Muscle of back (tissue), 11 donors: ENCODE measurements around the gene RPTOR. TPM values are rescaled to one million over a fixed set of nuclear protein-coding genes. Genes with fewer than 3 reads are reported as not detected.

Source experiments
- DNase-seq, 3 donors: peaks; one replicate each; pipeline versions ENCODE4 v3.0.0 to v3.0.0-alpha.2; 2013
- polyA plus RNA-seq, 10 donors: library from polyadenylated mRNA; unstranded; fragments of 120-200 nt; gene quantifications; one replicate each; pipeline ENCODE4 v1.2.1, GENCODE V29; 2013; ENCODE audit not compliant: insufficient read length in 10 of 10

RPTOR gene
- polyA plus RNA-seq, 10 donors, result 18.8 to 24.3 (median 21.2) TPM

DNA sequence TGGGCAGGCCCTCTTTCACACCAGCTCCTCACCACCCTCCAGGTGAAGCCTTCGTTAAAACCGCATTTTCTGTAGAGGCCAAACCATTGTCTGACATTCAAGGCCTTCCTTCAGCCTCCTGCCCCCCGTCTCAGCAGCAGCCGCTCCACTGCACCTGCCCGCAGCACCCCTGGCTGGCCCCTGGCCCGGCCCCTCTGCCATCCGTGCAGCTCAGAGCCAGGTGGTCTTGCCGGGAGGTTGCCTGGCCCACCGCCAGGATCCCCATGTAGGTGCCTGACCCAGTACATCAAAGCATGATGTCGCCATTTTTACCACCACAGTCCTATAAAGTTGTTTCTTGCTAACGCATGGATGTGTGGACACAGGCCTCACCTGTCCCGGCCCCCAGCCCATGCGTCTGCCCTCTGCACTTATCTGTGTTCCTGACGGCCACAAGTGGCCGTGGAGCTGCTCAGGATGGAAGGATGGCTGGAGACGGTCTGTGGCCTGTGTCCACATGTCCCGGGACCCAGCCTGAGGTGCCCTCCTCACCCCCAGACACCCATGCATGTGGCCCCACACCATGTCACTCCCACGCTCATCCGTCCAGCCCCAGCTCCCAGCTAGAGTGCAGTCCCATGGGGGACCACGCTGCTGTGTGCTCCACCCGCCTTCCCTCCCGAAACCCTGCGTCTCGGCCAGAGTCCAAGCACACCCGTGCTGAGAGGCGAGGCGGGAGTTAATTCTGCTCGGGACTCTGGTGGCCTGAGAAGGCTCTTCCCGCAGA is 357.7 kb downstream of the RPTOR start:
- DNase-seq, result no peak

DNA sequence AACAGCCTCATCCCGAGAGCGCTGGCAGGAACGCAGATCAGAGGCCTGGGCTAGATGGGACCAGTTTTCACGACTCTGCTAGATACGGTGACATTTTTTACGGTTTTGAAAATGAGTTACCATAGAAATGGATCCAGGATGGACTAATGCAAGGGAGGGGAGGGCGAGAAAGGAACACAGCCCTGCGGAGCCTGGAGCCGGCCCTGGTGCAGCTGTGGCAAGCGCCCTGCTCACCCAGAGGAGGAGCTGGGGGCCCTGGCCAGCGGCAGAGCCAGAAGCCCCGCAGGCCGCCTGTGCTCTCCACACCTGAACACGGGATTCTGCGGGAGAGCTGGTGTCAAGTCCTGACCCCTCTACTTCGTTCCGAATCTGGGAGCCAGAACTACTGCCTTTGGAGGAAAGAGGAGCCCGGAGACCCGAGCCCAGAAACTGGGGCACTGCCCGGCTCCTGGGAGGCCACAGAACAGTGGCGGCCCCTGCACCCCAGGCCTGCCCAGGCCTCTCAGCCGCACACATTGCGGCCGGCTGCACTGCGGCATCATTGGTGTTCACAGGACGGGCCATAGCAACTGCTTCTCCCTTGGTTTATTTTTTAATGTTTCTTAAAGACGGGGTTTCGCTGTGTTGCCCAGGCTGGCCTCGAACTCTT is 358.4 kb downstream of the RPTOR start:
- DNase-seq, result no peak

DNA sequence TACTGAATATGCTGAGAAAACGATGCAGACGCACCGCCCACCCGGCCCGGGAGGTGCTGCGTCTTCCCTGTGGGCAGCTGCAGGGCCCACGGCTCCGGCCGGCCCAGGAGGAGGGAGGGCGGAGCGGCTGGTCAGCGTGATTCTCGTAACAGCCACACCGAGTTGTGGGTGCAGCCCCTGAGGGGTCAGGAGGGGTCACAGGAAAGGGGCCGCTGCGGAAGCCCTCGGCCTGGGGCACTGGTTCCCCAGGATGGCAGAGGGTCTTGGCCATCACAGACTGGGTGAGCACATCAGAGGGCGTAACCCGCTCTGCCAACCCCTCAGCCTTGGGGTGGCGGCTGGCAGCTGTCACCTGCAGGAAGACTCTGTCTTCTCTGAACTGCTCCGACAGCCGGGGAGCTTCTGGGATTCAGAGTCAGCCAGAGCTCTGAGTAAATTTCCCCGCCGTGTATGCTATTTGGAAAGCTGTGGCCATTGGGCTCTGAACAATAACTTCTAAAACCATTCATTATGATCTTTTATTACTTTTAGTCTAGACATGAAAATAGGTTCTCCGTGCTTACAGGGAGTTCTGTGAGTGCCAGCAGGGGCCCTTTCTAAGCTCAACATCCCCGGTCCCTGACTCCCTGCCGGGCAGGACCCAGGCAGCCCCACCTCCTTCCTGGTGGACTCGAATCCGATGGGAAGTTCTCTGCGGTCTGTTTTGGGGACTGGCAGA is 359.6 kb downstream of the RPTOR start:
- no peak for DNase-seq

DNA sequence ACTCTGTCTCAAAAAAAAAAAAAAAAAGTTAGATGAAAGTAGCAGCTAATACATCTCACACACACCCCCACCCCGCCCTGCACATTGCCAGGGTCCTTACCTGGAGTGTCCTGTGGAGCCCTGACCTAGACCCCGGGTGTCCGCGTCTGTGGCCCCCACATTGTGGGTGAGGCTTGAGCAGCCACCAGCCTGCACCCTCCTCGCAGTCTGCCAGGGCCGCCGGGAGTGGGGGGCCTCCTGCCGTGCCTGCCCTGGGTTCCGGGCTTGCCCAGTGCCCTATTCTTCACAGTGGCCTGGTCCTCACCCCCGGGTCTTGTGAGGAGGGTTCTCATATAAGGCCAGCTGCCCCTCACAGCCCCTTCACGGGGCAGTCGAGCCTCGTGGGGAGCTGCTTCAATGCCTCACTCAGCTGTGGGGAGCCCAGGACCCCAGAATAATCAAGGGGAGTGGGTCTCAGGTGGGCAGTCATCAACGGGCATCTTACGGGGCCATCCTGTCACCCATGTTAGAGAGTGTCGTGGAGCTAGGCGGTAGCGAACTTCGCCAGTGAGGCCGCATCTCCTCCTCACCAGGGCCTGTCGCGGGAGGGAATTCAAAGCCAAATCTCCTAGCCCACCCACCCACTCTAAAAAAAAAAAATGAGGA is 361.1 kb downstream of the RPTOR start:
- DNase-seq, result no peak

DNA sequence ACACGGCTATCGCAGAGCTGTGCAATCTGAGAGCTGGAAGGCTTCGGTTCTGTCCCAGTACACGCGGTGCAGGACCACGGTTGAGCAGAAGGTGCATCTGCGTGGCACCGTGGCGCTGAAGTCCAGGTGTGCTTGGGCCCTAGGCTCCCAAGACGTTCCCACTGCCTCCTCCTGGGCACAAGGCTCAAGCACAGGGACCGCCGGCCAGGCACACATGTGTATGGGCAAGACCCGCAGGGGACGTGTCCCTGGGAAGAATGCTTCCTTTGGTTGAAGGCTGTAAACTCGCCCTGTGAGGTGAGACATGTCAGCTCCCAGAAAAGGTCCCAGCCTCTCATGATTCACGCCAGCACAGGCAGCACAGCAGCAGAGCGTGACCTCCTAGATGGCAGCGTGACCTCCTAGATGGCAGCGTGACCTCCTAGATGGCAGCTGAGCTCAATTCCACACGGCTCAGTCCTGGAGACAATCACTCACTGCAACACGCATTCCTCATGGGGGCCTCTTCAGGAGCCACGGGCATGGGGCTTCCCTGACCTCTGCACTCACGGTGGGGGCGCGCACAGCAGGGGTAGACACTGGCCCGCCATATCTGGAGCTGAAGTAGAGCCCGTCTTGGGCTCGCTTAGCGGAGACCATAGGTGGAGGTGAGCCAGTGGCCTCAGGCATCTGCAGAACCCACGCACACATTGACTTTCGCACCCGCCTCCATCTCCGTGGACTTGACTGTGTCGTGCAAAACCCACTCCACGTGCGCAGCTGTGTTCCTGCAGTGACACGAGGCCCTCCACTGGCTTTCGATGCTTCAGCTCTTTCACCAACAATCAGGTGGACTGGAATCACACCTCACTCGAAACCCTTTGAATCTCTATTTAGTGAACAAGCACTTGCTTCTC is 362.0 kb downstream of the RPTOR start:
- DNase-seq, result no peak

DNA sequence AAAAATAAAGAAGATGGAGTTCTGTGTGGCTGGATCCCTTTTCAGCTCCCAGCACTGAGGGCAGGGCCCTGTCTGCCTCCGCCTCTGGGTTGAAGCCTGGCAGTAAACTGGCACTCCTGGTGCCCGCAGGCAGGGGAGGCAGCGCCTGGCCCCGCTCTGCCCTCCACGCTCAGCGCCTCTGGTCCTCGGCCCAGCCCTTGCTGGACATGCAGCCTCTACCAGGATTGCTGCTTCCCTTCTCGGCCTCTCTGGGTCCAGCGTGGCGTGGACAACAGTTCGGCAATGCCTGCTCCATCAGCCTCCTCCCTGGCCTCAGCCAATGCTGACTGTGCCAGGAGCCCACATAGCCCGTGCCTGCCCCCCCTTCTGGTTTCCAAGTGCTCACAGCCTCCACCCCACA is 362.6 kb downstream of the RPTOR start:
- DNase-seq, result no peak

DNA sequence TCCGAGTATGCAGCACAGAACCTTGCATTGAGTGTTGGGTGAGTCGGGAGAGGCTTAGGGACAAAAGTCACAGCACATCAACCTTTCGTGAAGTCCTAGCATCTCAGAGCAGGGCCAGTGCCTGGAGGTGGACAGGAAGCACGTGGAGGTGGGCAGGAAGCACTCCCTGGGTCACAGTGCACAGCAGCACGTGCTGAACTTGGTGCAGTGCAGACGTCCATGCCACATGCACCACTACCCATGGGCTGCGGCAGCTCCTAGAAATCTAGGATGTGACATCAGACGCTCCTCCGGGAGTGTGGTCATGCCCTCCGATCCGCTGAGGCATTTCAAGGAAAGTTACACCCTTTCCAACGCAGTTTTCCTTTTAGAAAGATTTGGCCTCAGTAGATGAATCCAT is 363.6 kb downstream of the RPTOR start:
- DNase-seq, result no peak

DNA sequence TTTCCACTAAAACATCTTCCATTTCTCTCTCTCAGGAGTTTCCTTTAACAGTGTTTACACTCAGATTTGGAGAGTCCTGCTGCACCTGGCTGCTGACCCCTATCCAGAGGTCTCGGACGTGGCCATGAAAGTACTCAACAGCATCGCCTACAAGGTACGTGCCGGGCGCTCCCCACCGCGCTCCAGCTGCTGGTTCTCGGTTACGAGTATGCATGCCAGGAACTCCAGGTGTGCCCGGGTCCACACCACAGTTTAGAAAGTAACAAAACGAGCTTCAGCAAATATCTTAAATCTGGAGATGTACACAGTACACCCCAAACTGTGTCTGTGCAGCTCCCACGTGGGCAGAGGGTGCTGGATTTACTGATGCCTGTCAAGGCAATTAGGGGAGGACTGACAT is 364.1 kb downstream of the RPTOR start:
- no peak for DNase-seq

DNA sequence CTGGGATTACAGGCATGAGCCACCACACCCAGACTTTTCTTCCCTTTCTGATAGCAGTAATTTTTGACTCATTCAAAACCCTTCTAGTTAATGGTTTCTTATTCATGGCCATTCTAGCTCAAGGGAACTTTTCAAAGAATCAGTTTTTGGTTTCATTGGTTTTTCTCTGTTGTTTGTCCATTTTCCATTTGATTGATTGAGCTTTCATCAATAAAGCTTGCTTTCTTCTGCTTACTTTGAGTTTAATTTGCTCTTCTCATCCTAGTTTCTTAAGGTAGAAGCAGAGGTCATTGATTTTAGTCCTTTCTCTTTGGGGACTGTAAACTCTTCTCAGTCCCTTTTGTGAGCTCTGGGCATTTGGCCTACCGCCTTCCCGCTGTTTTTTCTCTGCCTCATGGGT is 365.0 kb downstream of the RPTOR start:
- DNase-seq, result no peak

DNA sequence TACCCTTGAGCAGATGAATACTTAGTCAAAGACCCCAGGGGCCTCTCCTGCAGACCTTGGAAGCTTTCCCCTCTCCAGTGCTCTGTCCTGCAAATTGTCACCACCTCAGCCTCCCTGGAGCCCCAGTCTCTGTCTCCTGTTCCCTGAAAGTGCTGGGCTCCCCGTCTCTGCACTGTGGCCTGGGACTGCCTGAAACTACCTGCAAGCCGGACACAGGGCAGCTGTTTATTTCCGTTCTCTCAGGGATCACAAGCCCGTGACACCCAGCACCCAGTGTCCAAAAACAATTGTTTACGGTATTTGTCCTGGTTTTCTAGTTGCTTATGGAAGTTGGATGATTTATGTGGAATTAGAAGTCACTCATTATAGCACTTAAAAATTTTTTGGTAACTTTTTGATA is 365.4 kb downstream of the RPTOR start:
- DNase-seq, result no peak

DNA sequence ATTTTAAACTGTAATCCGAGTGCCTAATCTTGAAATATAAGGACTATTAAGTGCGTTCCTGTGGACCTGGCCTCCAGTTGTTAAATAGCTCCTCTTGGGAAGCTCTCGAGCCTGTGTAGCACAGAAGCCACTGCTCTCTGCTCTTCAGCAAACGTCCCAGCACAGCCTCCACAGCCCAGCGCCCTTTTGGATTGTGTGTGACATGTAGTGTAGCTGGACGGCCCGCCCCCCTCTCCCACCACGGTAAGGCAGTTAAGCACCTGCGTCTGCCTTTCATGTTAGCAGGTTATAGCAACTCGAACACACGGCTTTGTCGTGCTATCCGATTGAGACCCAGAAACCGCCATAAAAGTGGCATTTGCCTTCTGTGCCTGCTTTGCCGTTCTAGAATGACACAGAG is 367.8 kb downstream of the RPTOR start:
- DNase-seq, result no peak

DNA sequence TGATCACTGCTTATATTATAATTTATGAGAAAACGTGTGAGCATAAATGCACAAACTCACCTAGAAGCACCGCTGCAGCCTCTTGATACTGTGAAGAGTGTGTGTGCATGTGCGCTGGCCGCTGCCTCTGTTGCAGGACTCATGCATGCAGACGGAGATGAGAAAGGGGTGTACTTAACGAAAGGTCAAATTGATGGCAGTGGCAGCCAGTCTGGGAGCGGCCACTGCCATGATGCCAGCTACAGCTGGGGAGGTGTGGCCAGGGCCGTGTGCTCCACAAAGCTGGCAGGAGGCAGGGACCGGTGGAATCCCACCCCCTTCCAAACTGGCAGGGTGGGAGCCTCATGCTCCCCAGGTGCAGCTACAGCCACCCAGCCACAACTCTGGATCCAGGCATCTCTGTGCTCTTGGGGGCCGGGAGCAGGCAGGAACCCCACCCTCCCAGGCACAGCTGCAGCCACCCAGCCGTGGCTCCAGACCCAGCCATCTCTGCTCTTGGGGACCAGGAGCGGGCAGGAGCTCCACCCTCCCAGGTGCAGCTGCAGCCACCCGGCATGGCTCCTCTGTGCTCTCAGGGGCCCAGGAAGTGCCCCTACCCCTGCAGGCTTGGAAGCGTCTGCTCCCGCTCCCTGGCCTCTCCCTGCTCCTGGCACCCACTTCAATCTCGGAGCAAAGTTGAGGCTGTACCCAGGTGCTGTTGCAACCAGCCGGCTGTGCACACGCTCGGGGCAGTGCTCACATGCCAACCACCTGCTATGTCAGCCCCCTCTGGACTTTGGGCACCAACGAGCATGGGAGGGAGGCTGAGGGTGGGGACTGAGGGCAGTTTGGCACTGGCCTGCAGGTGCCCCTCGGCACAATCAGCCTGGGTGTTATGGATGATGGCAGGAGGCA is 369.5 kb downstream of the RPTOR start:
- DNase-seq, result no peak

DNA sequence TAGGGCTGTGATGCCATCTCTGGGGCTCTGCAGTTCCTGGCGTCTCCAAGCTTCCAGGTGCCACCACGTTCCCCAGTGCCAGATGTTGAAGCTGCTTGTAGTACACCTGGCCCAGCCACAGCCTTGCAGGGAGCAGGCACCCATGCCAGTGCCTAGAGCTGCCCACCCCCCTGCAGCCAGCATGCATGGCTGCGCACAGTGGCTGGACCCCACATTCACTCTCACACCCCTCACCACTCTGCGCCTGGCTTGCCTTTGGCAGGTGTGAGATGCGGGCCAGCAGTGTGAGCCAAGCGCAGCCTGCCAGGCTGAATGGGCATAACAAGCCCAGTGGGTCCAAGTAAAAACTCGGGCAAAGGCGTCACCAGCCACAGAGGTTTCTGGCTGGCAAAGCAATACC is 371.6 kb downstream of the RPTOR start:
- no peak for DNase-seq

DNA sequence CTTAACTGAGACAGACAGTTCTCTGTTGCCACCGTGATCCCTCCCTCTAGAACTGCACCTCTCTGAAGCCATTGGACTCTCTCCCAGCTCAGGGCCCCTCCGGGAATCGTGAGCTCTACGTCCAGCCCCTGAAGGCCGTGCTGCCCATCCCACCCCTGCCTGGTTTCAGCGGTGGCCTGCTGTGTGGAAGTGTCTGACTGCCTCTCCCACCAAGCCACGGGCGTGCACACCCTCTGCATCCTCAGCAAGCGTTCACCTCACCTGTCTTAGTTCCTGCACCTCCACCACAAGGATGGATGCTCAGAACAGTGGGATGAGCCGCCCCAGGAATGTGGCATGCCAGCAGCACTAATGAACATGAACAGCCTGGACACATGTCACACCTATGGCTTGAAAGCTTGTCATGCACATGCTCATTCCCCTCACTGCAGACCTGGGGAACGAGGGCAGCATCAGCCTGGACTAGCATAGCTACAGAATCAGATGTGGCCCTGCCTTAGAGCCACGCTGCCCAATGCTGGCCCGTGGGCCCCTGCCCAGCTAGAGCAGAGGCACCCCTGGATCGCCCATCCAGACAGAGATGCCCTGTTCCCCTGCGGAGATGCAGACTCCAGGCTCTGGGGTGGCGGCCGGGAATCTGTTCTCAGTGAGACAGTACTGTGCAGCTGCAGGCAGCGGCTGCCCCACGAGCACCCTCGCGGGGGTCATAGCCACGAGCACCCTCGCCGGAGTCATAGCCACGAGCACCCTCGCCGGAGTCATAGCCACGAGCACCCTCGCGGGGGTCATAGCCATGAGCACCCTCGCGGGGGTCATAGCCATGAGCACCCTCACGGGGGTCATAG is 373.3 kb downstream of the RPTOR start:
- DNase-seq, result no peak

DNA sequence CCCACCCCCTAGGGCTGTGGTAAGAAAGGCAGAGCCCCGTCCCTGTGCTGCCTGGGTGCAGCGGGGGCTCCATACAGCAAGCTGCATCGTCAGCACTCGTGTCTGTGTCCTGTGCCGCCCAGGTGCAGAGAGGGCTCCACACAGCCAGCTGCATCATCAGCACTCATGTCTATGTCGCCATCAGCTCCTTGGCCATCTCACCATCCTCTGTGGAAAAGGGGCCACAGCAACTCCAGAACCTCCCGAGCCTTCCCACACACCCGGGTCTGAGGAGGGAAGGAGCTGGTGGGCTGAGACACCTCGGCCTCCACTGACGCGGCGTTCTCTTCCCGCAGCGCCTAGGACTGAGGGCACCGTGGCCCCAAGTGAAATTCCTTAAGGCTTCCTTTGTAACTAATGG is 374.1 kb downstream of the RPTOR start:
- DNase-seq, result no peak

DNA sequence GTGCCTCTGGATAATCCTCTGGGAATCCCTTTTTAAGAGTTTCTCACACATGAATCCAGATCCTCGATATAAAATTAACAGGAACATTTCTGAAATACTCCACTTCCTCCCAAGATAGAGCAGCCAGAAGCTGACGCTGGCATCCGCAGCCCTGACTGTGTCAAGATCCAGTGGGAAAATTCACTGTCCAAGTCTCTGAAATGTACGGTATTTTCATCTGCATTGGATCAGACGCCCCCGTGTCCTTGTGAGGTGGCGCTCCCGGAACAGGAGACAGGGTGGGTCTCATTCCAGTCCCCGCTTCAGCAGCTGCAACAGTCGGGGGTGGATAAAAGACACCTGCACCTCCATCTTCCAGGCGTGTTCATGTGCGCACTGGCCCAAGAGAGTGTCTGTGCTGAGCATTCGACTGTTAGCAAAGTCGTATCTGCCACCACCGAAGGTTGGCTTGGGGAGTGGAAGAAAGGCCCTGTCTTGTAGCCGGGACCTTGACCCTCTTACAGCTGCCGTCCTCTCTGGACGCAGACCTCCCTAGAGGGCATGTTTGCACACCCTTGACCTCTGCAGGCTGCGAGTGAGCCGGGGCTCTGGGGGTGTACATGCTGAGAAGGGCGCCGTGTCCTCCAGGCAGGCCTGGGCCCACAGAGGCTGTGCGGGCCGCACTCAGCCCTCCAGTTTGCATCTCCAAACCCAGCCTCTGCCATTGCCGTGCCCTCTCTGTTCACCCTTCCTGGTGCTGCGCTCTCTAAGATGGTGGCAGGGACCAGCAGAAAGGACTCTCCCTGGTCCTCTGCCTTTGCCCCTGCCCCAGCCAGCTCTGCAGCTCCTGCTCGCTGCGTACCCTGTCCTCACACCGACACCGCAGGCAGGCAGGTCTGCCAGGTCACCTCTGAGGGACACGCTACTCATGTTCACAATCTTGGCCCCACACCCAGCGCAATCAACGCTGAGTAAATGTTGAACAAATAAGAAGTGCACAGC is 375.0 kb downstream of the RPTOR start:
- DNase-seq, result peak in 1 of 3 donors; percentile 72

DNA sequence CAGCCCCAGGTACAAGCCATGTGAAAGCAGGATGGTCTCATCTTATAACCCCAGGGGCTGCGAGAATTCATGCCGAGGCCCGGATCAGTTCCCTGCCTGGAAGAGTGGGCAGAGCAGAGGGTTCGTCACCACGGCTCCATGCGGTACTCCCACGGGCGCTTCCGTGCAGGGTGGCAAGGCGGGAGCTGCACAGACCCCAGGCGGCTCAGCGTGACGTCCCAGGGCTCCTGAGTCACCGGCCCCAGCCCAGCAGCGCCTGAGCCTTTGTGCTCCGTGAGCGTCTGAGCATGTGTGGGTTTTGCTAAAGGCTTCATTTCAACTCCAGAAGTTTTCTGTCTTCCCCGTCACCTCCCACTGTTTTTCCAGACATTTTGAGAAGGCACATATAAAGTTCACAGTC is 375.8 kb downstream of the RPTOR start:
- no peak for DNase-seq

DNA sequence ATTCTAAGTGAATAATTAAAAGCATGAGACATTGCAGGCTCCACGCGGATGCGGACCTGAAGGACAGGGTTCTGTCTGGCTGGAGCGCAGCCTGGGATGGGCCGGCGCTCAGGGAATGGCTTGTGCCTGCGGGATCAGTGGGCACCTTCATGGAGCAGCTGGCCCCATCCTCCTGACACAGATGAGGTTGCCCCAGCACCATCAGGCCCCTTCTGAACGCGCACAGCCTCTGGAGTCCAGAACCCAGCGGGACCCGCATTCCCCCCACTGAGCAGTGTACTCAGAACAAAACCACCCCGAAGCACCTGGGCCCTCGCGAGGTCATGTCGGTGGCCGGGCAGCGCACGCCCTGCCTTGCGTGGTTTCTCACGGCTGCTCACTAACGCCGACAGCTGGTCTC is 376.5 kb downstream of the RPTOR start:
- no peak for DNase-seq
